BE2C (cell line): ENCODE results near the gene PPIP5K1. TPM values are rescaled to one million over a fixed set of nuclear protein-coding genes. Genes with fewer than 3 reads are reported as not detected.
"Not testable (repeated sequence)": the region's sequence is repeated elsewhere in the genome, so short reads cannot be mapped to it uniquely, and the experiment has no call there.

Experiments
- DNase-seq: peaks from one replicate; pipeline ENCODE4 v3.0.0-alpha.2; 2020
- H3K27me3 ChIP-seq: fragments of 250-450 bp; sonication (Bioruptor Pico); 2 replicates; pipeline ENCODE4 v1.5.1; 2020; ENCODE audit warnings: mild to moderate bottlenecking
- H3K36me3 ChIP-seq: fragments of 250-450 bp; sonication (Bioruptor Pico); 2 replicates; pipeline ENCODE4 v1.5.1; 2020; ENCODE audit warnings: mild to moderate bottlenecking
- H3K4me1 ChIP-seq: fragments of 250-450 bp; sonication (Bioruptor Pico); 2 replicates; pipeline ENCODE4 v1.5.1; 2020
- H3K4me3 ChIP-seq: 2 replicates; pipeline ENCODE4 v1.5.1; 2011; ENCODE audit warnings: low read depth, low read length
- H3K9me3 ChIP-seq: fragments of 250-450 bp; sonication (Bioruptor Pico); 2 replicates; pipeline ENCODE4 v1.5.1; 2020
- CTCF ChIP-seq: IDR thresholded peaks from 2 replicates; pipeline ENCODE4 v1.5.1; 2012; ENCODE audit warnings: mild to moderate bottlenecking, low read depth, low read length
- polyA plus RNA-seq: library from polyadenylated mRNA; unstranded; fragments of >200 nt; gene quantifications from one replicate; pipeline ENCODE4 v1.2.1, GENCODE V29; 2012; ENCODE audit warnings: low read depth, missing spikeins; ENCODE audit not compliant: insufficient read length, insufficient read depth

Gene PPIP5K1
- 59.2 TPM for polyA plus RNA-seq

- H3K4me1 ChIP-seq, DNase-seq, H3K36me3 ChIP-seq, H3K27me3 ChIP-seq, H3K9me3 ChIP-seq, H3K4me3 ChIP-seq: not testable (repeated sequence)
Observed at GRCh38 chr15:43589778-43590466, at the start of gene PPIP5K1. Gene PPIP5K1, minus strand, starts transcription at chr15:43590208. Its CDS starts 5,704 bp downstream, at chr15:43584504.

- H3K4me3 ChIP-seq, H3K36me3 ChIP-seq, H3K27me3 ChIP-seq, H3K4me1 ChIP-seq, DNase-seq, H3K9me3 ChIP-seq: not testable (repeated sequence)
Observed at GRCh38 chr15:43638464-43639204, 48.6 kb upstream of the PPIP5K1 start.

DNA sequence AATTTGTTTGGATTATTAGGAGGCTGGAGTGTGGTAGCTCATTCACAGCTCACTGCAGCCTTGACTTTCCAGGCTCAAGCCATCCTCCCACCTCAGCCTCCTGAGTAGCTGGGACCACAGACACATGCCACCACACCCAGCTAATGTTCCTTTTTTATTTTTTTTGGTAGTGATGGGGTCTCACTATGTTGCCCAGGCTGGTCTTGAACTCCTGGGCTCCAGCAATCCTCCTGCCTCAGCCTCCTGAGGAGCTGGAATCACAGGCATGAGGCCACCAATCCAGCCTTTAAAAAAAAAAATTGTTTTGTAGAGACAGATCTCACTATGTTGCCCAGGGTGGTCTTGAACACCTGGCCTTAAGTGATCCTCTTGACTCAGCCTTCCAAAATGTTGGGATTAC lies 36.9 kb upstream of the PPIP5K1 start:
- DNase-seq, H3K4me1 ChIP-seq, H3K27me3 ChIP-seq, H3K9me3 ChIP-seq, H3K36me3 ChIP-seq, H3K4me3 ChIP-seq: not testable (repeated sequence)

- no peak for DNase-seq
- no peaks in the 10 kb centered on the region for H3K4me1 ChIP-seq
- no peaks in the 10 kb centered on the region for H3K9me3 ChIP-seq
- no peak overlapping the region for H3K4me3 ChIP-seq
- no peak for TF ChIP-seq CTCF
- H3K36me3 ChIP-seq = no peaks in the 10 kb centered on the region
- no peaks in the 10 kb centered on the region for H3K27me3 ChIP-seq
Observed at GRCh38 chr15:43625106-43625505, 35.1 kb upstream of the PPIP5K1 start.

GRCh38 chr15:43622068-43622799 lies 32.2 kb upstream of the PPIP5K1 start:
- H3K4me3 ChIP-seq, H3K9me3 ChIP-seq, H3K36me3 ChIP-seq, DNase-seq, H3K27me3 ChIP-seq, H3K4me1 ChIP-seq: not testable (repeated sequence)

DNA sequence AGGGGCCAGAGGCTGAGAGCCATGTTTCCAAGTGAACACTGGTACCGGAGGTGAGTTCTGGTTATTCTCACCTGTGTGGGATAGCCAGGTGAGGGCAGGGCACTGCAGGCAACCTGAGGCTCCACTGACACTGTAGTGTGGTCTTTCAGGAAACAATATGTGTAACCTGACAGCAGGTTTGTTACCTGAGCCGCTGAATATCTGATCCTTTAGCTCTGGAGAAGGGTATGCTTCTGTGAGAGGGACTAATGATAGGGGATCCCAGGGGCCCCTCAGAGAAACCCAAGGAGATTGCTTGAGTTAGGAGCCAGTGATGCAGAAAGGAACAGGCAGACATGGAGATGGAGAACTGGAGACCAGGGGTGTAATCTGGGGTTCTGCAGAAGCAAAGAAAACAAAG lies 28.7 kb upstream of the PPIP5K1 start, which contains the start of gene STRC:
TSS of gene STRC (minus strand) at position 101 of the 400 bp plus-strand sequence. CDS start at position 23, 78 bp downstream.
- H3K4me1 ChIP-seq, H3K27me3 ChIP-seq, H3K9me3 ChIP-seq, DNase-seq, H3K4me3 ChIP-seq, H3K36me3 ChIP-seq: not testable (repeated sequence)

DNA sequence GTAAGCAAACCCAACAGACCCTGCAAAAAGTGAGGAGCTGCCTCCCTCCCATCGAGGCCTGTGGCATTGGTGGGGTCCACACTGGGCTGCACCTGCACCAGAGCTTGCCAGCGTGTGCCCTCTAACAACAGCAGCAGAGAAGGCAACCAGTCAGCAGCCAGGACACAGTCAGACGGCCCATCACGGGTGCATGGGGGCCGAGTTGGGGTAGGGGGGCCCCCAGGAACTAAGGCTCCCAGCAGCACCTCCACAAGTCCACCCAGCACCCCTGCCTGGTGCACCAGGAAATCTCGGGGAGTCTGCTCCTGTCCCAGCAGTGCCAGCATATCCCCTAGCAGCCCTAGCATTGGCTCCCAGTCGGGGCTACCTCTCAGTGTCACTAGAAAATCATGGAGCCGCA lies 27.7 kb upstream of the PPIP5K1 start:
- DNase-seq, H3K27me3 ChIP-seq, H3K36me3 ChIP-seq, H3K9me3 ChIP-seq, H3K4me1 ChIP-seq, H3K4me3 ChIP-seq: not testable (repeated sequence)

- DNase-seq = peak; percentile 88
- H3K4me1 ChIP-seq = peaks cover 13% of the 10 kb centered on the region
- not testable (repeated sequence) for H3K9me3 ChIP-seq, H3K27me3 ChIP-seq, H3K4me3 ChIP-seq, H3K36me3 ChIP-seq
Observed at GRCh38 chr15:43602233-43602632, 12.2 kb upstream of the PPIP5K1 start.

GRCh38 chr15:43600200-43600599 lies 10.2 kb upstream of the PPIP5K1 start:
- peaks cover 13% of the 10 kb centered on the region for H3K4me1 ChIP-seq
- not testable (repeated sequence) for DNase-seq, H3K9me3 ChIP-seq, H3K36me3 ChIP-seq, H3K27me3 ChIP-seq, H3K4me3 ChIP-seq

- H3K9me3 ChIP-seq, H3K4me3 ChIP-seq, H3K27me3 ChIP-seq, H3K36me3 ChIP-seq, DNase-seq: not testable (repeated sequence)
- H3K4me1 ChIP-seq = peaks cover 13% of the 10 kb centered on the region
Observed at GRCh38 chr15:43599131-43599530, 9.1 kb upstream of the PPIP5K1 start.

DNA sequence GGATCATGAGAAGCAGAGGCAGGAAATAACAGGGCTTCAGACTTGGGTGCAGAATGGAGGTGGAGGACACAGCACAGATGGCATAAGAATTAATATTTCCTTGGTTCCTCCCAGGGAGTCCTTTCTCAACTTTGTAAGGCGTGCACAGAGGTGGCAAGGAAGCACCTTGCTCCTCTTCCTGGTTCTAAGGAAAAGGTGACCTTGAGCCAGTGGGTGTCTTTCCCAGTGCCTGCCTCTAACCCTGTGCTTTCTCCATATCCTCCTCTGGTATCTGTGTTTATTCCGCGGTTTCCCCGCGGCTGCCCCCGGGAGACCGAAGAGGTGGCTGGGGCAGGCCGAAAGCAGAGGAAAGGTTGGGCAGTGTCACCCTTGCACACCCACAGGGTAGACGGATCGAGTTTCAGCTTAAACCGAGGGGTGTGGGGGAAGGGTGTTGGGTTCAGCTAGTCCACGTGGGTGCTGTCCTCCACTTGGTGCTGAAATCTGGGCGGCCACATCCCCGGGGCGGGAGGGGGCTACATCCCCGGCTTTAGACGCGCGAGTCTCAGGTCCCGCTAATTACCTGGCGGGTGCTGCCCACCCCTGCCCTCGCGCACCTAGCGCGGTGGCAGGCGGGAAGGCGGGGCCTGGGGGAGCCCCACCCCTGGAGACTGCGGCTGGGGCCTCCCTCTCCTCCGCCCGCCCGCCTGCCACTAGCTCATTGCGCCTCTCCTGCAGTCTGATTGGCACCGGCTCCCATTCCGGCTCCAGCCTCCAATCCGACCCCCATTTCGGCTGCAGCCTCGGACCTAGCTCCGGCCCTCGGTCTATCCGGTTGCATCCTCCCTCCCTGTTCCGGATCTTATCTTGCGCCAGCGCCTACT lies 3.6 kb upstream of the PPIP5K1 start, which contains the start of gene CKMT1B:
TSS of gene CKMT1B (plus strand) at position 700 of the 863 bp plus-strand sequence. CDS start 192 bp downstream, outside the sequence.
- H3K4me1 ChIP-seq, H3K27me3 ChIP-seq, H3K36me3 ChIP-seq, H3K4me3 ChIP-seq, DNase-seq, H3K9me3 ChIP-seq: not testable (repeated sequence)

GRCh38 chr15:43592841-43593240 lies 2.8 kb upstream of the PPIP5K1 start:
- H3K27me3 ChIP-seq = not testable (repeated sequence)

GRCh38 chr15:43574607-43575006 lies 15.4 kb downstream of the PPIP5K1 start:
- DNase-seq, H3K4me1 ChIP-seq, H3K36me3 ChIP-seq, H3K4me3 ChIP-seq, H3K9me3 ChIP-seq, H3K27me3 ChIP-seq: not testable (repeated sequence)

More at GRCh38 chr15:43592841-43593240, 2.8 kb upstream of the PPIP5K1 start:
- not testable (repeated sequence) for H3K9me3 ChIP-seq, H3K4me3 ChIP-seq, H3K4me1 ChIP-seq, DNase-seq, H3K36me3 ChIP-seq

DNA sequence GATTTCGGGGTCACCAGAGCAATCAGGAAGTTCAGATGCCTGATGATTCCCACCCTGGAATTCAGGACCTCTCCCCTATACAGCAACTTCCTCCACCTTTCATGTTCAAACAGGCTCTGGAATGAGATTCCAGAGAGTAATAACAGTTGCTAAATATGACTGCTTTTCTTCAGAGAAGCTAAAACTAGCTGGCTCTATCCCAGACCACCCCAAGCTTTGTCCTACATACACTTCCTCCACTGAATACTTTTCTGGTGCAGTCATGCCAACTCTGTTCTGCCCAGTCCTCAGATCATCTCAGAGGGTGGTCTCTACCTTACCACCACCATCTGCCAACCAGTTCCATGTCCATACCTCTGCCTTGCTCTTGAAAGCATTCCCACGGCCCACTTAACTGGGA lies 23.4 kb downstream of the PPIP5K1 start:
- not testable (repeated sequence) for H3K9me3 ChIP-seq, H3K36me3 ChIP-seq, H3K4me3 ChIP-seq, H3K27me3 ChIP-seq, H3K4me1 ChIP-seq, DNase-seq
